LNCAP (cell line): ENCODE results near the gene KLHL22.

ENCODE experiments used
- TF ChIP-seq, protein P1 (sequence below): fragments of 450-650 bp; IDR thresholded peaks from 2 replicates; pipeline ENCODE4 v1.5.1; 2017; ENCODE audit warnings: mild to moderate bottlenecking

The KLHL22 gene

DNA sequence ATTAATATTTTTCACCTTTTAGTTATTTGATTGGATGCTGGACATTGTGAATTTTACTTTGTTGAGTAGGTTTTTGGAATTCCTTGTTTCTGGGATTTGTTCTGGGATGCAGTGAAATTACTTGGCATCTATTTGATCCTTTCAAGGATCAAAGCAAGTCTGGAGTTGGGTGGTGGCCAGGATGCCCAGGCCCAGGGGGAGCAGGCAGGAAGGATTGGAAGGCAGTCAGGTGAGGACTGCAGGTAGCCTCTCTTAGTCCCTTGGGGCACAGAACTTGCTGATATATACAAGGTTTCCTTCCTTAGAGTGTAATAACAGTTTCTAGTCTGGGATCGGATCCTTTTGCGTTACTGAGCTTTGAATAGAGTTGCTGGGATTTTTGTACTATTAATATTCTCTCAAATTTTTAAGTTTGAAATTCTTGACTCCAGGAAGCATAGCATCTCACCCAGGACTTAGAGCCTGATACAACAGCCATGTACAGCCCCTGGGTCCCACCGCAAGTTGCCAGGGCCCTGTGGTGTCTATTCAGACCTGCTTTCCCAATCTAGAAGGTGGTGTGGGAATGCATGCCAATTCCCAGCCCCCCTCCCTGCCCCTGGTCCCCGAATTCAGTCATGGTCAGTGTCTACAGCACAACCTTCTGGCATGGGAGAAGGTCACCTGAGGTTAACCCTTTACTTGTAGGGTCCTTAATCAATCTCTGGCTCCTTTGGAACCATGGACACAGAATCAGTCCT lies 95.6 kb downstream of the KLHL22 start:
- TF ChIP-seq, protein P1, sequence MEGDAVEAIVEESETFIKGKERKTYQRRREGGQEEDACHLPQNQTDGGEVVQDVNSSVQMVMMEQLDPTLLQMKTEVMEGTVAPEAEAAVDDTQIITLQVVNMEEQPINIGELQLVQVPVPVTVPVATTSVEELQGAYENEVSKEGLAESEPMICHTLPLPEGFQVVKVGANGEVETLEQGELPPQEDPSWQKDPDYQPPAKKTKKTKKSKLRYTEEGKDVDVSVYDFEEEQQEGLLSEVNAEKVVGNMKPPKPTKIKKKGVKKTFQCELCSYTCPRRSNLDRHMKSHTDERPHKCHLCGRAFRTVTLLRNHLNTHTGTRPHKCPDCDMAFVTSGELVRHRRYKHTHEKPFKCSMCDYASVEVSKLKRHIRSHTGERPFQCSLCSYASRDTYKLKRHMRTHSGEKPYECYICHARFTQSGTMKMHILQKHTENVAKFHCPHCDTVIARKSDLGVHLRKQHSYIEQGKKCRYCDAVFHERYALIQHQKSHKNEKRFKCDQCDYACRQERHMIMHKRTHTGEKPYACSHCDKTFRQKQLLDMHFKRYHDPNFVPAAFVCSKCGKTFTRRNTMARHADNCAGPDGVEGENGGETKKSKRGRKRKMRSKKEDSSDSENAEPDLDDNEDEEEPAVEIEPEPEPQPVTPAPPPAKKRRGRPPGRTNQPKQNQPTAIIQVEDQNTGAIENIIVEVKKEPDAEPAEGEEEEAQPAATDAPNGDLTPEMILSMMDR, result no peak

DNA sequence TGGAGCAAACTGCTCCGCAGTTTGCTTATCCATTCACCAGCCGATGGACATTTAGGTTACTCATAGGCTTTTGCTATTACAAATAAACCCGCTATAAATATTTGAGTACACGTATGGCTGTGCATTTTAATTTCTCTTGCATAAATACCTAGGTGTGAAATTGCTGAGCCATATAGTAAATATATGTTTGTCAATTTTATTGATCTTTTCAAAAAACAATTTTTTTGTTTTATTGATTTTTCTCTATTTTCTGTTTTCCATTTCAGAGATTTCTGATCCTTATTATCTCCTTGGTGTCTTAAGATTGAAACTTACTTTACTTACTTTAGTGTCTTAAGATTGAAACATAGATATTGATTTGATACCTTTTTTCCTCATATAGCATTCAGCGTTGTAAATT lies 97.2 kb downstream of the KLHL22 start:
- TF ChIP-seq, protein P1, result no peak

DNA sequence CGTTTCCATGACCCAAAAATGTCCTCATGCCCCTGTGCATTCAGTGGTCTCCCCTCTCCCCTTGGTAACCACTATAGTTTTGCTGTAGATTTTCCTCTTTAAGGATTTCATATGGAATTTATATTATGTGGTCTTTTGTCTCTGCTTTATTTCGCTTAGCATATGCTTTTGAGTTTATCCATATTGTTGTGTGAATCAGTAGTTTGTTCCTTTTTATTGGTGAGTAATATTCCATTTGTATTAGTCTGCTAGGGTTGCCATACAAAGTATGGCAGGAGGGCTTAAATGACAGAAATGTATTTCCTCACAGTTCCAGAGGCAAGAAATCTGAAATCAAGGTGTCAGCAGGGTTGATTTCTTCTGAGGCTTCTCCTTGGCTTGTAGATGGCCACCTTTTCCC lies 98.1 kb downstream of the KLHL22 start:
- TF ChIP-seq, protein P1, result no peak

DNA sequence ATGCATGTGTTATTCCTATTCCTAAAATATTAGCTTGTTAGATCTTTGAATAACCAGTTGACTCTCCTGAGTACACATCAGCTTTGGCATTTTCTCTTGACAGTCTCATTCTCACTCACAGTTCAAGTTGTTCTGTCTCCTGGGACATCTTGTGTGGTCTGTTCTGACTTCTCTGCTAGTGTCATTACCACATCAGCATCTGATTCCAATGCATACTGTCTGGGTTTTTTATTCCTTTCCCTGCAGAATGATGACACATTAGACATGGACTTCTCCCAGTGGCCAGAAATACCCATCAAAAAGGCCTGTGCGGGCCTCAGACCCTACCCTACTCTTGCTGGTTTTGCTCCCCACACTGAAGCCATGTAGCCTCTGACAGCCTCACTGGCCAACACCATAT lies 99.0 kb downstream of the KLHL22 start:
- TF ChIP-seq, protein P1, result no peak

DNA sequence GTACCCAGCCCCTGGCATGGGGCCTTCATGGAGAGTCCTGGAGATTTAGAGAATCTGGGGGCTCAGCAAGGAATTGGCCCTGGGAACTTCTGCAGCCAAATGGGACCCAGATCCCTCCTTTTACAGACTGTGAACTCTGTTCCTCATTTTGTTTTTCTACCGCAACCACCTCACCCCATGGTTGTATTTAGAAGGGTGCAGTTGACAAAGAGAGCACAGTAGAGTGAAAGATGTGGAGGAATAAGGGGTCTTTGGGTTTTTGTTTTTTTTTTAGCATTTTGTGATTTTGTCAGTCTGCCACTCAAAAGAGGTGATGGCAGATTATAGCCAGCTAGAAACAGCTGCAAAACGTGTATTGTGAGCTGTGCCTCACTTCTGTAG lies 99.7 kb downstream of the KLHL22 start:
- TF ChIP-seq, protein P1, result no peak

DNA sequence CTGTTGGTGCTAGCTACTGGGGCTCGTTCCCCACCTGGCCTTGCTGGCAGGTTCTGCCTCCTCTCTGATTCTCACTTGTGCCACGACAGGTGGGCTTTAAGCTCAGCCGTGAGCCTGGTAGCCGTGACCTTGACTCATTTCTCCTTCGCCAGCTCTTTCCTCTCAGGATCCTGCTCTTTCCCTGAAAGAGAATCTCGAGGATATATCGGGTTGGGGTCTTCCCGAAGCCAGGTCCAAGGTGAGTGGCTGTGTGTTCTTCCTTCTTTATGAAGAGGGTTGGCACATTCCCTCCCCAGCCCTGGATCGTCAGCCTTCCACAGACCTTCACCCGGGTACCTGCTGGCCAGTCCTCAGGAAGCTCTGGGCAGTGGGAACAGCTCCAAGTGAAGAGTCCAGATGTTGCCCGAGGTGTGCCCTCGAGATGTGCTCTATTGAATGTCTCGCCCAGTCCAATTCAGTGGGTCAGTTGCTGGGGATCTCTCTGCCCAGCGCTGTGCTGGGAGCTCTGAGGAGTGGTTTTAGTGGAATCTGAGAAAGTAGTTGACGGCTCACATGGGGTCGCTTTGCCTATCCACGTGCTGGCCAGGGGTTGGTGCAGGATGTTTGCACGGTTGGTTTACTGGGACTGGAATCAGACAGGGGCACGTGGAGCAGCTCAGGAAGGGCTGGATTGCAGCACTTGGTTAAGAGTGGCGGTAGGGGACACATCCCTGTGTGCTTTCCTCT lies 100.3 kb downstream of the KLHL22 start:
- TF ChIP-seq, protein P1, result no peak

DNA sequence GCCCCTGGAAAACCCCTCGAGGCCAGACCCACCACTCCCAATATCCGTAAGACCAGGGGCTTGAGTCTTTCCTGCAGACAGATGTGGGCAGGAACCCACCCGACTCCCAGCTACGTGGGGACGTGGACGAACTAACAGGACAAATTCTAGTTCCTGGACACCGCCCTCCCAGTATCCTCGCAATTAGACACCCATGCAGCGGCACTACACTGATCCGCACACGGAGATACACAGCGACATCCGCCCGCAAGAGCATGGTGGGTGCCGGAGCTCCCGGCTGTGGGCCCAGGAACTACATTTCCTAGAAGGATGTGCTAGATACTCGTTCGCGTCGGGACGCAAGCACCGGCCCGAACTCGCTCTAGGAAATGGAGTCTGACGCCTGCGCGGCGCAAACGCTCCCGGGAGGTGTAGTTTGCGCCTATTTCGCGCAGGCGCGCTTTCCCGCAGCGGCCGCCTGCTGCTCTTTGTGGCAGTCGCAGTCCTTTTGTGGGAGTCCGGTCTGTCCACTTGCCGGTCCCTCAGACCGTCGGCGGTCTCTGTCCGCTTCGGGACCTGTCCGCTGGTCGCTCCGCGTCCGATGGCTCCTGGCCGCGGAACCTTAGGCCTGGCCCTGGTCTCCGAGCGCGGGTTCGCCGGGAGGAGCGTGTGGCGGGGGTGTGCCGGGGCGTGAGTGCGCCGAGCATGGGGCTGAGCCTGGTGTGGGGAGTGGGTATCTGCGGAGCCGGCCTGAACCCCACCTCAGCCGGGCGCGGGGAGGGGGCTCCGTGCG lies 101.7 kb downstream of the KLHL22 start, which contains the start of gene ZNF74:
Gene ZNF74 (plus strand): TSS at position 447 of the 772 bp plus-strand sequence. CDS start 478 bp downstream, outside the sequence.
- TF ChIP-seq, protein P1, result no peak
